NCI-H146 treated with DMSO at 0.1 percent for 48 hours (cell line): ENCODE data around the gene IGFL2.
"Not testable (repeated sequence)": the region's sequence is repeated elsewhere in the genome, so short reads cannot be mapped to it uniquely, and the experiment has no call there.

Experiments
- DNase-seq: peaks from one replicate; lab custom pipeline; 2025; ENCODE audit not compliant: unreplicated experiment; lab: John Stamatoyannopoulos, UW

The IGFL2 gene

GRCh38 chr19:46207858-46208257 lies 59.8 kb downstream of the IGFL2 start:
- DNase-seq = not testable (repeated sequence)

DNA sequence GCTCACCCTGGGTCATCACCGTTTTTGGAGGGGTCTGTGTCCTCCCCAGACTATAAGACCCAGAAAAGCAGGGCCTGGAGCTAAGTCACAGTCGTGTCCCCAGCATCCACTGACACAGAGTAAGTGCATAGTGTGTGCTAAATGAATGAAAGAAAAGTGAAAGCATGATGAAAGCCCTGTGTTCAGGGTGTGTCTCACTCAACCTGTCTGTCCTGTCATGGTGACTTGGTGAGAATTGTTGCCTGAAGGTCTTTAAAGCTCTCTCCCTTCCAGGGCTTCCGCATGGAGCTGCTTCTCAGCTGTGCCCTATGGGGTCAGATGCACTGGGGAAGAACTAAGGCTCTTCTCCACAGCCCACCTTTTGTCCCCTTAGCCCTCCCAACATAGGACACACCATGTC lies 61.0 kb downstream of the IGFL2 start:
- no peak for DNase-seq

GRCh38 chr19:46209472-46209871 lies 61.4 kb downstream of the IGFL2 start:
- no peak for DNase-seq

DNA sequence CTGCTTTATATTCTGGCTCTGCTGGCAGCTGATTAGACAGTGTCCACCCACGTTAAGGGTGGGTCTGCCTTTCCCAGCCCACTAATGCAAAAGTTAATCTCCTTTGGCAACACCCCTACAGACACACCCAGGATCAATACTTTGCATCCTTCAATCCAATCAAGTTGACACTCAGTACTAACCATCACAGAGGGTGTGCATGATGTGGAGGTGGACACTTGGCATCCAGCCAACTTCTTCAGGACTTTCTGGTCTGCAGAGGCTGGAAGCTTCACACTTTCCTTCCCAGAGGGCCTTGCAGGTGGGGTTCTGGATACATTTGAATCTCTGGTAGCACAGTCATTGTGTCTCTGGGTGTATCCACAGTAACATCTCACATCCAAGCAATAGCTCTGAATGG lies 62.6 kb downstream of the IGFL2 start:
- DNase-seq = no peak
